Osteocyte (in vitro differentiated cells): Measurements from ENCODE around the gene ALOX12. TPM values are rescaled to one million over a fixed set of nuclear protein-coding genes. Genes with fewer than 3 reads are reported as not detected.

Experiments used
- DNase-seq: peaks from one replicate; pipeline ENCODE4 v3.0.0; 2021; ENCODE audit warnings: mixed read lengths; ENCODE audit not compliant: unreplicated experiment; ENCODE audit errors: extremely low spot score
- H3K27ac Mint-ChIP-seq: one replicate; pipeline ENCODE4 v1.8.0; 2021; ENCODE audit warnings: mild to moderate bottlenecking, mixed read lengths; ENCODE audit not compliant: unreplicated experiment
- H3K27me3 Mint-ChIP-seq: one replicate; pipeline ENCODE4 v1.8.0; 2021; ENCODE audit warnings: mixed read lengths; ENCODE audit not compliant: unreplicated experiment
- H3K36me3 Mint-ChIP-seq: one replicate; pipeline ENCODE4 v1.8.0; 2021; ENCODE audit warnings: mixed read lengths; ENCODE audit not compliant: unreplicated experiment
- H3K4me1 Mint-ChIP-seq: one replicate; pipeline ENCODE4 v1.8.0; 2021; ENCODE audit warnings: mixed read lengths; ENCODE audit not compliant: unreplicated experiment
- H3K4me3 Mint-ChIP-seq: one replicate; pipeline ENCODE4 v1.8.0; 2021; ENCODE audit warnings: mild to moderate bottlenecking, moderate library complexity, mixed read lengths; ENCODE audit not compliant: unreplicated experiment
- H3K9me3 Mint-ChIP-seq: one replicate; pipeline ENCODE4 v1.8.0; 2021; ENCODE audit warnings: mixed read lengths; ENCODE audit not compliant: unreplicated experiment
- CTCF ChIP-seq: fragments of 200-600 bp; sonication (generic); IDR thresholded peaks from 2 replicates; pipeline ENCODE4 v1.5.0; 2021; ENCODE audit warnings: antibody characterized with exemption, mild to moderate bottlenecking, moderate library complexity
- total RNA-seq: library from RNA; stranded (reverse); gene quantifications from 2 replicates; pipeline ENCODE4 v1.2.1, GENCODE V29; 2021

Gene ALOX12
- total RNA-seq, 1 donor from 2014 or later = not detected

- H3K4me1 Mint-ChIP-seq = peaks cover 5% of the 10 kb centered on the region
- peaks cover 44% of the 10 kb centered on the region for H3K36me3 Mint-ChIP-seq
- no peak overlapping the region for H3K4me3 Mint-ChIP-seq
- TF ChIP-seq CTCF = no peak
- H3K27ac Mint-ChIP-seq = no peak overlapping the region
- no peak for DNase-seq
- no peaks in the 10 kb centered on the region for H3K9me3 Mint-ChIP-seq
- H3K27me3 Mint-ChIP-seq = no peaks in the 10 kb centered on the region
Observed at GRCh38 chr17:7002288-7003047, 6.6 kb downstream of the ALOX12 start.

GRCh38 chr17:7003745-7004144, 7.9 kb downstream of the ALOX12 start:
- Mint-ChIP-seq H3K27me3 (no peaks in the 10 kb centered on the region), H3K4me1 (peaks cover 5% of the 10 kb centered on the region), H3K9me3 (no peaks in the 10 kb centered on the region), H3K4me3 (no peak overlapping the region), H3K36me3 (peaks cover 39% of the 10 kb centered on the region), H3K27ac (no peak overlapping the region)
- no peak for DNase-seq
- TF ChIP-seq CTCF = no peak

GRCh38 chr17:7004398-7005253, 8.8 kb downstream of the ALOX12 start:
- Mint-ChIP-seq H3K27me3 (no peaks in the 10 kb centered on the region), H3K4me1 (peaks cover 8% of the 10 kb centered on the region), H3K27ac (no peak overlapping the region), H3K4me3 (no peak overlapping the region), H3K9me3 (no peaks in the 10 kb centered on the region), H3K36me3 (peaks cover 32% of the 10 kb centered on the region)
- DNase-seq = no peak
- TF ChIP-seq CTCF = peak; percentile 77

- Mint-ChIP-seq H3K27ac (no peak overlapping the region), H3K4me1 (peaks cover 18% of the 10 kb centered on the region), H3K9me3 (no peaks in the 10 kb centered on the region), H3K4me3 (no peak overlapping the region), H3K36me3 (peaks cover 25% of the 10 kb centered on the region), H3K27me3 (no peaks in the 10 kb centered on the region)
- TF ChIP-seq CTCF = no peak
- no peak for DNase-seq
Observed at GRCh38 chr17:7005716-7006115, 9.9 kb downstream of the ALOX12 start.

GRCh38 chr17:7007143-7007542, 11.3 kb downstream of the ALOX12 start:
- Mint-ChIP-seq H3K36me3 (peaks cover 13% of the 10 kb centered on the region), H3K27ac (no peak overlapping the region), H3K4me3 (no peak overlapping the region), H3K4me1 (peaks cover 32% of the 10 kb centered on the region), H3K27me3 (no peaks in the 10 kb centered on the region), H3K9me3 (no peaks in the 10 kb centered on the region)
- TF ChIP-seq CTCF = no peak
- no peak for DNase-seq
